Caco-2 (cell line): ENCODE data around the gene TLCD3B. TPM values are rescaled to one million over a fixed set of nuclear protein-coding genes. Genes with fewer than 3 reads are reported as not detected.

Experiments used
- BruUV-seq: library from RNA; stranded (reverse); fragments of 400-500 nt; replicated peaks from 2 replicates; lab custom pipeline; 2021; lab: Mats Ljungman, UMichigan
- CTCF ChIA-PET: fragments of 300-600 bp; sonication (Branson Sonifier 250); formaldehyde crosslinking; loops from one replicate; lab custom pipeline; 2022; ENCODE audit warnings: antibody characterized with exemption; lab: Charles Lee
- POLR2A ChIA-PET: fragments of 300-600 bp; sonication (Branson Sonifier 250); formaldehyde crosslinking; loops from one replicate; lab custom pipeline; 2022; ENCODE audit warnings: antibody characterized with exemption; lab: Charles Lee
- DNase-seq, 2 experiments: peaks; one replicate each; pipeline versions ENCODE4 v3.0.0 to v3.0.0-alpha.2; 2020 to 2022
- H3K27me3 ChIP-seq: replicated peaks from 2 replicates; pipeline ENCODE4 v1.6.0; 2011; ENCODE audit warnings: low read length; ENCODE audit not compliant: control insufficient read depth, insufficient read depth
- H3K36me3 ChIP-seq: 2 replicates; pipeline ENCODE4 v1.5.1; 2011; ENCODE audit warnings: low read length; ENCODE audit not compliant: control insufficient read depth, insufficient read depth
- H3K4me1 ChIP-seq: fragments of 250-450 bp; sonication (Bioruptor Pico); 2 replicates; pipeline ENCODE4 v1.5.1; 2020; ENCODE audit warnings: mild to moderate bottlenecking
- H3K4me3 ChIP-seq: 2 replicates; pipeline ENCODE4 v1.5.1; 2011; ENCODE audit warnings: low read depth, mild to moderate bottlenecking, control low read depth, low read length
- H3K9me3 ChIP-seq: fragments of 250-450 bp; sonication (Bioruptor Pico); 2 replicates; pipeline ENCODE4 v1.5.1; 2020; ENCODE audit warnings: mild to moderate bottlenecking, moderate library complexity
- H3K27ac Mint-ChIP-seq: one replicate; pipeline ENCODE4 v1.8.0; 2022; ENCODE audit warnings: mixed read lengths; ENCODE audit not compliant: unreplicated experiment
- H3K27me3 Mint-ChIP-seq: one replicate; pipeline ENCODE4 v1.8.0; 2022; ENCODE audit warnings: mixed read lengths; ENCODE audit not compliant: insufficient read depth, unreplicated experiment
- H3K36me3 Mint-ChIP-seq: one replicate; pipeline ENCODE4 v1.8.0; 2022; ENCODE audit warnings: mild to moderate bottlenecking, mixed read lengths; ENCODE audit not compliant: insufficient read depth, unreplicated experiment
- H3K4me1 Mint-ChIP-seq: one replicate; pipeline ENCODE4 v1.8.0; 2022; ENCODE audit warnings: low read depth, mixed read lengths; ENCODE audit not compliant: unreplicated experiment
- H3K4me3 Mint-ChIP-seq: one replicate; pipeline ENCODE4 v1.8.0; 2022; ENCODE audit warnings: mild to moderate bottlenecking, moderate library complexity, mixed read lengths; ENCODE audit not compliant: unreplicated experiment
- H3K9me3 Mint-ChIP-seq: one replicate; pipeline ENCODE4 v1.8.0; 2022; ENCODE audit warnings: mixed read lengths; ENCODE audit not compliant: unreplicated experiment
- intact Hi-C: fragments of 100-400 bp; cut with micrococcal nuclease; formaldehyde crosslinking; loops from one replicate; pipeline ENCODE4 v1.10.0; 2022; ENCODE audit not compliant: unreplicated experiment
- total RNA-seq: library from RNA; stranded (reverse); gene quantifications from 2 replicates; pipeline ENCODE4 v1.2.3, GENCODE V29; 2022
- TF ChIP-seq, protein P1 (sequence below), 2 experiments: fragments of 200-600 bp in 1 of 2; IDR thresholded peaks; 1 replicate in 1 of 2; 2 replicates in 1 of 2; pipeline versions ENCODE4 v1.5.1 to v1.8.0; 2011 to 2022; ENCODE audit warnings: antibody characterized with exemption in 1 of 2, control low read depth in 1 of 2, inconsistent platforms in 1 of 2, low read depth in 1 of 2, low read length in 1 of 2, mild to moderate bottlenecking in 1 of 2, moderate library complexity in 1 of 2; ENCODE audit not compliant: insufficient read depth in 1 of 2, severe bottlenecking in 1 of 2, unreplicated experiment in 1 of 2

The TLCD3B gene
- total RNA-seq, 1 experiment from 2014 or later = 0.48 TPM

GRCh38 chr16:30051518-30051917 lies 20.4 kb upstream of the TLCD3B start:
- BruUV-seq = no TSS peak
- H3K4me1 Mint-ChIP-seq = peaks cover 8% of the 10 kb centered on the region
- no peaks in the 10 kb centered on the region for H3K27me3 Mint-ChIP-seq
- H3K36me3 ChIP-seq = no peaks in the 10 kb centered on the region
- TF ChIP-seq, protein P1, sequence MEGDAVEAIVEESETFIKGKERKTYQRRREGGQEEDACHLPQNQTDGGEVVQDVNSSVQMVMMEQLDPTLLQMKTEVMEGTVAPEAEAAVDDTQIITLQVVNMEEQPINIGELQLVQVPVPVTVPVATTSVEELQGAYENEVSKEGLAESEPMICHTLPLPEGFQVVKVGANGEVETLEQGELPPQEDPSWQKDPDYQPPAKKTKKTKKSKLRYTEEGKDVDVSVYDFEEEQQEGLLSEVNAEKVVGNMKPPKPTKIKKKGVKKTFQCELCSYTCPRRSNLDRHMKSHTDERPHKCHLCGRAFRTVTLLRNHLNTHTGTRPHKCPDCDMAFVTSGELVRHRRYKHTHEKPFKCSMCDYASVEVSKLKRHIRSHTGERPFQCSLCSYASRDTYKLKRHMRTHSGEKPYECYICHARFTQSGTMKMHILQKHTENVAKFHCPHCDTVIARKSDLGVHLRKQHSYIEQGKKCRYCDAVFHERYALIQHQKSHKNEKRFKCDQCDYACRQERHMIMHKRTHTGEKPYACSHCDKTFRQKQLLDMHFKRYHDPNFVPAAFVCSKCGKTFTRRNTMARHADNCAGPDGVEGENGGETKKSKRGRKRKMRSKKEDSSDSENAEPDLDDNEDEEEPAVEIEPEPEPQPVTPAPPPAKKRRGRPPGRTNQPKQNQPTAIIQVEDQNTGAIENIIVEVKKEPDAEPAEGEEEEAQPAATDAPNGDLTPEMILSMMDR (IDR thresholded peaks at IDR 0.05; ENCODE audit: insufficient read depth in 1 of 2, low read depth in 1 of 2, low read length in 1 of 2, severe bottlenecking in 1 of 2, unreplicated experiment in 1 of 2) = no peak
- peak overlapping the region; percentile 43 for H3K27ac Mint-ChIP-seq
- peak overlapping the region; percentile 66 for H3K4me3 Mint-ChIP-seq
- H3K4me3 ChIP-seq = no peak overlapping the region
- POLR2A ChIA-PET = no interaction called here
- intact Hi-C loops = no loop called here
- H3K36me3 Mint-ChIP-seq = peaks cover 19% of the 10 kb centered on the region
- no peaks in the 10 kb centered on the region for H3K9me3 Mint-ChIP-seq
- CTCF ChIA-PET = interaction anchor here (0.6 kb wide), 1 partner anchor 34 kb away, joined by 4 read pairs; no protein-coding TSS in a partner anchor
- no peak for DNase-seq
- peaks cover 5% of the 10 kb centered on the region; the same call in 1 of the 2 replicates for H3K4me1 ChIP-seq
- no peaks in the 10 kb centered on the region for H3K9me3 ChIP-seq
- H3K27me3 ChIP-seq = no peaks in the 10 kb centered on the region

DNA sequence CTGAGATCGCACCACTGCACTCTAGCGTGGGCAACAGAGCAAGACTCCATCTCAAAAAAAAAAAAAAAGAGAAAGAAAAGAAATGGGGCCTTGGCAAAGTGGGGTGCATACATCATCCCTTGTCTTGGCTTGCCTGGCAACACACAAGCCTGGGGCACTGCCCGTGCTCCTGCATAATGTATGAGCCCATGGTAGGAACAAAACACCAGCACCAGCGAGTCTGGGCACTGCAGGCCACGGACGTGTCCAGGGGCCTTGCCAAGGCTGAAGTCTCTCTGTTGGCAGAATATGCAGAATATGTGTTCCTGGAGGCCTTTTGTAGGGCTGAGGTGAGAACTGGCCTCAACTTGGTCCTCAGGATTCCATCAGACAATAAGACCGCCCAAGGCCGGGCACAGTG lies 18.8 kb upstream of the TLCD3B start:
- ChIA-PET POLR2A (no interaction called here), CTCF (interaction anchor here (0.7 kb wide), 1 partner anchor 42 kb away, joined by 4 read pairs; no protein-coding TSS in a partner anchor)
- peaks cover 5% of the 10 kb centered on the region; the same call in 1 of the 2 replicates for H3K4me1 ChIP-seq
- no peak overlapping the region for H3K4me3 ChIP-seq
- no peaks in the 10 kb centered on the region for H3K9me3 ChIP-seq
- Mint-ChIP-seq H3K27me3 (no peaks in the 10 kb centered on the region), H3K27ac (no peak overlapping the region), H3K9me3 (no peaks in the 10 kb centered on the region), H3K36me3 (peaks cover 19% of the 10 kb centered on the region), H3K4me3 (no peak overlapping the region), H3K4me1 (peaks cover 8% of the 10 kb centered on the region)
- no peak for DNase-seq
- no TSS peak for BruUV-seq
- H3K27me3 ChIP-seq = no peaks in the 10 kb centered on the region
- TF ChIP-seq, protein P1 (IDR thresholded peaks at IDR 0.05; ENCODE audit: insufficient read depth in 1 of 2, low read depth in 1 of 2, low read length in 1 of 2, severe bottlenecking in 1 of 2, unreplicated experiment in 1 of 2) = no peak
- no peaks in the 10 kb centered on the region for H3K36me3 ChIP-seq
- intact Hi-C loops = no loop called here

DNA sequence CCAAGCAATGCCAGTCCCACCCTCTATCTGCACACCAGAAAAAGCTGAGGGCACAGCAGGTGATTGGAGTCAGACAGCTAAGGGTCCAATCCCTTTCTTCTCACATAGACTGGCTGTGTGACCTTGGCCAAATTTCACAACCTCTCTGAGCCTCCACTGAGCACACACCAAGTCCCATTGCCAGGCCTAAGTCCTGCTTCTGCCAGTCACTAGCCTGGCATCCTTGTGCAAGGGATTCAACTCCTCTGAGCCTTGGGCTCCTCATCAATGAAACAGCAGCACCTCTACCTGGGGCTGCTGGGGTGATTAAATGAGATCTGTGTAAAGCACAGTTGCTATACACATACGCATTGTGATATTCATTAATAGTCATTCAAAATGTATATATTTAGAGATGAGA lies 15.5 kb upstream of the TLCD3B start:
- no peak for DNase-seq
- no peaks in the 10 kb centered on the region for H3K27me3 ChIP-seq
- Mint-ChIP-seq H3K27ac (no peak overlapping the region), H3K4me1 (no peaks in the 10 kb centered on the region), H3K36me3 (peaks cover 3% of the 10 kb centered on the region), H3K9me3 (no peaks in the 10 kb centered on the region), H3K4me3 (no peak overlapping the region), H3K27me3 (no peaks in the 10 kb centered on the region)
- H3K4me3 ChIP-seq = no peak overlapping the region
- H3K9me3 ChIP-seq = no peaks in the 10 kb centered on the region
- TF ChIP-seq, protein P1 (IDR thresholded peaks at IDR 0.05; ENCODE audit: insufficient read depth in 1 of 2, low read depth in 1 of 2, low read length in 1 of 2, severe bottlenecking in 1 of 2, unreplicated experiment in 1 of 2) = no peak
- ChIA-PET CTCF (no interaction called here), POLR2A (no interaction called here)
- no peaks in the 10 kb centered on the region for H3K36me3 ChIP-seq
- intact Hi-C loops = no loop called here
- BruUV-seq = no TSS peak
- H3K4me1 ChIP-seq = no peaks in the 10 kb centered on the region
